Middle frontal gyrus (tissue), 1 donor: Measurements from ENCODE around the gene CABLES2.
"Not testable (repeated sequence)": the region's sequence is repeated elsewhere in the genome, so short reads cannot be mapped to it uniquely, and the experiment has no call there.

ENCODE experiments used
- DNase-seq: peaks from one replicate; pipeline ENCODE4 v3.0.0-alpha.2; 2015; ENCODE audit warnings: low spot score; ENCODE audit errors: extremely low spot score

CABLES2 gene

DNA sequence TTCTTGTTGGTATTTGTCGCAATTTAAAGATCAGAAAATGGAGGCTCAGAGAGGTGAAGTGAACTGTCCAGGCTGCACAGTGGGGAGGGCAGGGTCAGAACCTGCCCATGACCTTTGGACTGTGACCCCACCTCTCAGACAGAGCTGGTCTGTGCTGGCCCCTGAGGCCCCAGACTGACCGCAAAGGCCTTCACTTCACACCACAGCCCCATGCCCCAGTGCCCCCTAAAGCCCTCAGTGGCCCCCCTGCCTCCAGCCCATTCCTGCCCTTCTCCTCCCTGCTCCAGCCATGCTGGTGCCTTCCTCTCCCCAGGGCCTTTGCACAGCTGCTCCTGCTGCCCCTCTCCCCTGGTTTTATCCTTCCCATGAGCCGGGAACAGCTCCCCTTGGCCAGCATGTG is 29.6 kb upstream of the CABLES2 start:
- no peak for DNase-seq

DNA sequence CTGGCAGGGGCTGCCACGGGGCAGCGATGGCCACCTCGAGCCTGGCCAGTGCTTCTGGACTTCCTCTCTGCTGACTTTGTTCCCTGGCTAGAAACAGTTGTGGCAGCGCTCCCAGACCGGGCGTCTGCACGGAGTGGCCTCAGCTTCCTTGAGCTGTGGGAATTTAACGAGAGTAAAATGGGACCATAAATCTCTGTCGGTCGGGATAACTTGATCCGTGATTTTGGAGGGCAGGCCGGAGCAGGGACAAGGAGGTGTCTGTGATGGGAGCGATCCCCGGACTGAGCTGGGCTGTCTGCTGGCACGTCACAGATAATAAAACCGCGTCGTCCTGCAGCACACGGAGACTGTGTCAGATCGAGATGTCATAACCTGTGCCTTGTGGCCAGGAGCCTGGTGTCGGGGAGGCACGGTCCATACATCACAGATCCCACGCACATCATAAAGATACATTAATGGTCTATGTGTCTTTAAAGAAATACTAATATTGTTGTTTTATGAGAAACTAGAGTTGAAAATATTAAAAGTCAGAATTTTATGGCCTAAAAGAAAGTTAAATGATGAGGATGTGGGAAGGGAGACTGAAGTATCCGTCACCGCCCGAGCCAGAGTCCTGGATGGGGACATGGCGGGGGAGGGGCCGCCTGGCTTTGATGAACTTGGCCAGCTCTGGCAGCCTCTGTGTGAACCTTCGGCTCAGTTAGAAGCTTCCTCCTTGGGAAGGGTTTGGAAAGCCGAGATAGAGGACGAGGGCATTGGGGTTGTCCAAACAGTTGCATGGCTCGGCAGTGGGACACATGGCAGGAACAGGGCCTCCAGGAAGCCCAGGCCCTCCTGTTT is 26.8 kb upstream of the CABLES2 start:
- no peak for DNase-seq

DNA sequence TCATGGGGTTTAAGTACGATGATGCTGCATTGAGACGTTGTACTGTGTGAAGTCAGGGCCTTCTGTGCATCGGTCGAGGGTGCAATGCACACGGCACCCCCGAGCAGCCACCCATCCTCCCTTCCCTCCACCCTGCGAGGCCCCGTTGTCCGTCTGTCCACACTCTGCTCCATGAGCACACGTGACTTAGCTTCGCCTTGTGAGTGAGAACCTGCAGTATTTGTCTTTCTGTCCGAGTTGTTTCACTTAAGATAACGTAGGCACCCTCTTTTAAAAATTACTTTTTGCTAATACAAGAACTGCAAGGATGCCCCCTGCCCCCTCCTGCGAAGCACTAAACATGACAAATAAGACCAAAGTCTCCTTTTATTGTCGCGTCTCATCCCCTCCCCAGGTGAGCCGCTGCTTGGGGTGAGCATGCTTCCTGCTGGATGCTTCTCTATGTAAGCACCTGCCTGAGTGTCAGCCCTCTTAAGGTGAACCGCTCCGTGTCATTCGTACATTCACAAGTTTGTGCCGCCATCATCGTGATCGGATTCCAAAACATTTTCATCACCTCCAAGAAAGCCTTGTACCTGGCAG is 23.9 kb upstream of the CABLES2 start:
- DNase-seq: no peak

GRCh38 chr20:62430311-62430853 is 23.3 kb upstream of the CABLES2 start:
- no peak for DNase-seq

GRCh38 chr20:62429455-62430310 is 22.6 kb upstream of the CABLES2 start:
- DNase-seq: no peak

DNA sequence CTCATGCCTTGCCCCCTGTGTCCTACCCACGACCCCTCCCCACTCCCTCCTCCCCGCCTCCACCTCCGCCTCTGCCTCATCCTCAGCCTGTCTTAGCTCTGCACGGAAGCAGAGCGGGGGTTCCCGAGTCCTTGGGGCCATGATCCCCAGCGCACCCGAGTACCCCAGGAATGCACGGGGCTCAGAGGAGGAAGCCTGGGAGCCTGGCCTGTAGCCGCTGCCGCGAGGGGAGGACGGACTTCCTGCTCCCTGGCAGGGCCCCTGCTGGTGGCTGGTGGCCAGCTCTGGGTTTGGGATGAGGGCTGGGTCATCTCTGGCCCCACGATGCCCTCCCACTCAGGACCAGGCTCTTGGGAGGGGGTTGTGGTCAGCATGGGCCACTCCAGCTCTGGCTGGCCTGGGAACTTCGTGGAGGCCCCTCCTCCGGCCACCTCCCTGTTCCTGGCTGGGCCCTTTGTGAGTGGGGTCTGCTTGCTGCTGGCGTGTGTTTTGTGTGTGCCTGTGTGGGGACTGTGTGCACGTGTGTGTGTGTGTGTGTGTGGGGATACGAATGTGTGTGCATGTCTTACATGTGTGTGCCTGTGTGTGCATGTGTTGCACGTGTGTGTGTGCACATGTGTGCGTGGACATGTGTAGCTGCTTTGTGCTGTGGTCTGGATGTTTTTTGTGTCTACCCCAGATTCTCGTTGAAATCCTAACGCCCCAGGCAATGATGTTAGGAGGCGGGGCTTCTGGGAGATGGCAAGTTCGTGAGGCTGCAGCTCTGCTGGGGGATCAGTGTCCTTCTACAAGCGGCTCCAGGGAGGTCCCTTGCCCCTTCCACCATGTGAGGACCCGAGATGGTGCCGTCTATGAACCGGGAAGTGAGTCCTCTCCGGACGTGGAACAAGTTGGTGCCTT is 21.6 kb upstream of the CABLES2 start:
- no peak for DNase-seq

GRCh38 chr20:62428002-62428372 is 20.9 kb upstream of the CABLES2 start:
- DNase-seq: no peak

- no peak for DNase-seq
Measured at GRCh38 chr20:62427172-62428001, 20.3 kb upstream of the CABLES2 start, which contains the start of gene RBBP8NL. Gene RBBP8NL (minus strand): TSS chr20:62427539. CDS start chr20:62419647, 7,892 bp downstream.

GRCh38 chr20:62426699-62427131 is 19.6 kb upstream of the CABLES2 start:
- DNase-seq: no peak

DNA sequence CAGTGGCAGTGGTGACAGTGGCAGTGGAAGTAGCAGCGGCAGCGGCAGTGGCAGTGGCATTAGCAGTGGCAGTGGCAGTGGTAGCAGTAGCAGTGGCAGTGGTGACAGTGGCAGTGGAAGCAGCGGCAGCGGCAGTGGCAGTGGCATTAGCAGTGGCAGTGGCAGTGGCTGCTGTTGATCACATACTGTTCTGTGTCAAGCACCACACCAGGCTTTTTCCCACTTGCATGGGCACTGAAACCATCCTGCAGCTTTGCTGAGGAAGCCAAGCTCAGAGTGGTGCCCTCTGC is 18.9 kb upstream of the CABLES2 start:
- not testable (repeated sequence) for DNase-seq

DNA sequence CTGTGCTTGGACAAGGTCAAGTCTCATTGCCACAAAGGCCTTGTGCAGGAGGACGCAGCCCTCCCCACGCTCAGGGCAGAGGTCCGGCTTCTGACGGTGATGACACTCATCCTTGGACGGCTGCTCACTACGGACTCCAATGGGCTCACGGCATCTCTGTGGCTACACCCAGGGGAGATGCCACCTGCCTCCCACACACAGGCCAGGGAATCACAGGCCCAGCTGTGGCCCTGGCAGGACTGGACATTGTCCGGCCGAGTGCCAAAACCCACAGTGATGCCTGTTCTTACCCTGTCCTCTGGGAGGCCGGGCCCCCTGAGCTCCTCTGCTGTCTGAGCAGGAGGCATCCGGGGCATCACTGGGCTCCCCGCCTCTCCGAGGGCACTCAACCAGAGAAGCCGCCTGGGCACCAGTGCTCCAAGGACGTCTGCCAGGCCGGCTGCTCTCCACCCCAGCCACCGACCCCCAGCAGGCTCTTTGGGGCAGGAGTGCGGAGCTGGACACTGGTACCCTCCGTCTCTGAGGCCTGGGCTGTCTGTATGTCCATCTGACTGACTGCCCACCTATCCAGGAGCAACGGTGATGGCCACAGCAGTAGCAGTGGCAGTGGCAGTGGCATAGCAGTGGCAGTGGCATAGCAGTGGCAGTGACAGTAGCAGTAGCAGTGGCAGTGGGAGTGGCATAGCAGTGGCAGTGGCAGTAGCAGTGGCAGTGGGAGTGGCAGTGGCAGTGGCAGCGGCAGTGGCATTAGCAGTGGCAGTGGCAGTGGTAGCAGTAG is 18.4 kb upstream of the CABLES2 start:
- DNase-seq: no peak

DNA sequence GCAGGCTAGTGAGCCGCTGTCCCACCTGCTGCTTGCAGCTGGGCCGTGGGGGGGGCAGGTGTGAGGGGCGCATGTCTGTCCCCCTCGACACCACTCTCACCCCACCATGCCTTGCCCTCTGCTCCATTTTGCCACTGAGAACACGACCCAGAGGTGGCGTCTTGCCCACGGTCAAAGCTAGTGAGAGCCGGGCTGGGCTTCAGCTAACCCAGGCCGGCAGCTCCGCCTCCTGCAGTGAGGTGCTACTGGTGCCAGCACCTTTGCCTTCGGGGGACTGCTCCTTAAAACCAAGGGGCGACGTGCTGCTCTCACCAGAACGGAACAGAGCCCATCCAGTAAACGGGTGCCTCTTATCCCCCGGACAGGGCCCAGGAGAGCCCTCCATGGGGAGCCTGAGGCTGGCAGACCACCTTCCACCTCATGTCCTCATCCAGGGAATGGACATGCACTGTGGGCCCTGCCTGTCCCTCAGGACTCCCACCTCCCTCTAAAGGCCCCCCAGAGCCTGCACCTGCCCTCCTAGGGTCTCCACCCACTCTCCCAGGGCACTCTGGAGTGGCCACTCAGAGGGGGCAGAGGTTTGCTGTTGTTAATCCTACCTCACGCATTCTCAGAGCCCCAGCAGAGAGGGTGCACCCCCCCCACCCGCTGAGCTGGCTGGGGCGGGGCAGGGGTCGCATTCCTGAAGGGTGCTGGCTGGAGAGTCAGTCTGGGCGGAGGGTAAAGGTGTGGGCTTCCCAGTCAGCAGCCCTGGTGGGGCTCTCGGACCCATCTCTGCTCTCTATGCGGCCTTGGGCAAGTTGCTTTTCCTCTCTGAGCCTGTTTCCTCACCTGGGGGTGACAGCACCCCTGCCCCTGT is 17.4 kb upstream of the CABLES2 start:
- DNase-seq: no peak

- no peak for DNase-seq
Measured at GRCh38 chr20:62423326-62423706, 16.2 kb upstream of the CABLES2 start.

- DNase-seq: no peak
Measured at GRCh38 chr20:62422636-62423325, 15.7 kb upstream of the CABLES2 start.

- DNase-seq: no peak
Measured at GRCh38 chr20:62421716-62421990, 14.6 kb upstream of the CABLES2 start.

DNA sequence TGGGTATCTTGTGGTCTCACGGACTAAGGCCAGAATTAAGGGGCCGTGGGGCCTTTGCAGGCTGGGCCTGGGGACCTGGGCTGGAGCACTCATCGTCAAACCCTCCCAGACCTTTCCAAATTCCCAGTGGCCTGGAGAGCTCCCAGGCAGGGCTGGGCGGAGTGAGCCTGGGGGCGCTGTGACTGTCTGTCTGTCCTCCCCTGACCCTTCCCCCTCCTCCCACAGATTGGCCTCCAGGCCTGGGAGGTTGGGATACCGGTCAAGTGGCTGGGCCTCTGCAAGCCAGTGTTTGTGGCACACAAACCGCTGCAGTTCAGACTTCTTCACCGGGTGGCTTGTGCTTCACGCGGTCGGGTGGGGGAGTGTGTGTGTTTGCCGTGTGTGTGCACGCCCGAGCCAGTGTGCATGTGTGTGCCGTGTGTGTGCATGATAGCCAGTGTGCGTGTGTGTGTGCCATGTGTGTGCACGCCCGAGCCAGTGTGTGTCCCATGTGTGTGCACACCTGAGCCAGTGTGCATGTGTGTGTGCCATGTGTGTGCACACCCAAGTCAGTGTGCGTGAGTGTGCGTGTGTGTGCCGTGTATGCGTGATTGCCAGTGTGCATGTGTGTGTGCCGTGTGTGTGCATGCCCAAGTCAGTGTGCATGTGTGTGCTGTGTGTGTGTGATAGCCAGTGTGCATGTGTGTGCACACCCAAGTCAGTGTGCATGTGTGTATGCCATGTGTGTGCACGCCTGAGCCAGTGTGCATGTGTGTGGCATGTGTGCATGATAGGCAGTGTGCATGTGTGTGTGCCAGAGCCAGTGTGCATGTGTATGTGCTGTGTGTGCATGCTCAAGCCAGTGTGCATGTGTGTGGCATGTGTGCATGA is 14.0 kb upstream of the CABLES2 start:
- no peak for DNase-seq

- no peak for DNase-seq
Measured at GRCh38 chr20:62419759-62420158, 12.7 kb upstream of the CABLES2 start.
